ENCODE data around the gene TM4SF1.
A peak's percentile ranks its signal among the peaks of the same experiment; 100 is the strongest.

Gene TM4SF1

GRCh38 chr3:149377408-149378364, at the start of gene TM4SF1:
TSS of gene TM4SF1 (minus strand) at chr3:149377649. CDS start at chr3:149377547, 102 bp downstream.
- DNase-seq (ENCODE audit: low spot score): peak; percentile 88

GRCh38 chr3:149426325-149426724, 48.9 kb upstream of the TM4SF1 start:
- no peak for DNase-seq (ENCODE audit: low spot score)

- DNase-seq (ENCODE audit: low spot score): no peak
Observed at GRCh38 chr3:149424918-149425317, 47.5 kb upstream of the TM4SF1 start.

- no peak for DNase-seq (ENCODE audit: low spot score)
Observed at GRCh38 chr3:149421764-149422163, 44.3 kb upstream of the TM4SF1 start.

- no peak for DNase-seq (ENCODE audit: low spot score)
Observed at GRCh38 chr3:149419816-149420215, 42.4 kb upstream of the TM4SF1 start.

- DNase-seq (ENCODE audit: low spot score): no peak
Observed at GRCh38 chr3:149417727-149418126, 40.3 kb upstream of the TM4SF1 start.

GRCh38 chr3:149417174-149417573, 39.7 kb upstream of the TM4SF1 start:
- no peak for DNase-seq (ENCODE audit: low spot score)

- DNase-seq (ENCODE audit: low spot score): no peak
Observed at GRCh38 chr3:149415484-149415883, 38.0 kb upstream of the TM4SF1 start.

GRCh38 chr3:149414557-149415231, 37.2 kb upstream of the TM4SF1 start:
- no peak for DNase-seq (ENCODE audit: low spot score)

DNA sequence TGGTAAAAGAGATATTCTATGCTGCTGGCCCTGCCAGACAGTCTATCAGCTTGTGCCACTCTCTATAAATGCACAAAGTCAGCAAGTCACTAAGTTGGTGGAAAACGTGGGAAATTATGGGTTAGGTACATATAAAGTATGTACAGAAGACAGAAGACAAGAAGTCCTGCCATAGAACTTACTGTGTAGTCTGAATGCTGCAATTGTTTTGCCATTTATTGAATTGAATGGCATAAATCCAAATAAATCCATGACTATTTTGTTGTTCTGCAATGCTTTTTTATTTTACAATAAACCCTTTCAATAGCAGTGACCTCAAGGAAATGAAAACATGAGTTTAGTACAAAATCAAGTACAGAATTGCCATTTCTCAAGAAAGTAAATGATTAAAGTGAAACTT, 34.1 kb upstream of the TM4SF1 start:
- DNase-seq (ENCODE audit: low spot score): no peak

GRCh38 chr3:149409351-149409750, 31.9 kb upstream of the TM4SF1 start:
- no peak for DNase-seq (ENCODE audit: low spot score)

GRCh38 chr3:149407898-149408297, 30.4 kb upstream of the TM4SF1 start:
- DNase-seq (ENCODE audit: low spot score): no peak

DNA sequence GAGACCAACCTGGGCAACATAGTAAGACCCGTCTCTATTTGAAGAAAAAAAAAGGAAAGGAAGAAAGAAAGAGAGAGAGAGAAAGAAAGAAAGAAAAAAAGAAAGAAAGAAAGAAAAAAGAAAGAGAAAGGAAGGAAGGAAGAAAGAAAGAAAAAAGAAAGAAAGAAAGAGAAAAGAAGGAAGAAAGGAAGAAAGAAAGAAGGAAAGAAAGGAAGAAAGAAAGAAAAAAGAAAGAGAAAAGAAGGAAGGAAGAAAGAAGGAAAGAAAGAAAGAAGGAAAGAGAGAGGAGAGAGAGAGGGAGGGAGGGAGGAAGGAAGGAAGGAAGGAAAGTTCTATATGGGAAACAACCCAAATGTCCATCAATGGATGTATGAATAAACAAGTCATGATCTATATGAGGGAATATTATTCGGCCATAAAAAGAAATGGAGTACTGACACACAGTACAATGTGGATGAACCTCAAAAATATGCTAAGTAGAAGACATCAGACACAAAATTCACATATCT, 28.8 kb upstream of the TM4SF1 start:
- DNase-seq (ENCODE audit: low spot score): no peak

GRCh38 chr3:149403443-149403842, 26.0 kb upstream of the TM4SF1 start:
- DNase-seq (ENCODE audit: low spot score): no peak

DNA sequence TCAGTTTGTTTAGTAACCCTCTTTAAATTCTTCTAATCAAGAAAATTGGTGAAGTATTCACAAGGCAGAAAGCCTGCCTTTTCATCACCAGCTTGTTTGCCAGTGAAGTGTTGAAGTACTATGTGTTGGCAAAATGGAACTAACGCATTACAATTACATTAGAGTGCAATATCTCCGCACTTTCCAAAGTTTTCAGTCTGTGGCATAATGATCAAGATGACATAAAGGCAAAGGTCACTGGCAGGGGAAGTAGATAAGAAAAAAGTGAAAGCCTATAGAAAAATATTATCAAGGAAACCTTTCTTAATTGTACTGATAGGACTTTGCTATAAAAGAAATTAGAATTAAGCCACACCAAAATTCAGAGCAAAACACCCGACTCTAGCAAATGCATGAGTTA, 25.0 kb upstream of the TM4SF1 start:
- DNase-seq (ENCODE audit: low spot score): no peak

DNA sequence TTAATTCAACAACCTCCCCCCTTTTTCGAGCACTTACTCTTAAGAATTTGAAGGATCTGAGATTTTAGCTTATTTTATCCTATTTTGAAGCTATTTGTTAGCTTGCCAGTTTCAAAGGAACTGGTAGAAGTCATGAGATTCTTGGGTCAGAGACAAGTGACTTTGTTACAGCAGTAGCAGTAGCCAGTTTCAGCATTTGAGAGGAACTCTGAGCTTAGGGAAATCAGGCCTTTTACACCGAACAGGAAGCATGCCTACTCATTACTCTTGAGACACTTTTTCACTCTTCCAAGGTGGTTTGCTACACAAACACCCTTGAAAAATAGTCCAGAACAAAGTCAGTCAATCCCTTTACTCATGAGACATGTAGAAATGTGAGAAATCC, 24.5 kb upstream of the TM4SF1 start:
- DNase-seq (ENCODE audit: low spot score): no peak

- no peak for DNase-seq (ENCODE audit: low spot score)
Observed at GRCh38 chr3:149401212-149401925, 23.9 kb upstream of the TM4SF1 start.

GRCh38 chr3:149400645-149401044, 23.2 kb upstream of the TM4SF1 start:
- no peak for DNase-seq (ENCODE audit: low spot score)

GRCh38 chr3:149398296-149398695, 20.8 kb upstream of the TM4SF1 start:
- no peak for DNase-seq (ENCODE audit: low spot score)

GRCh38 chr3:149397528-149397927, 20.1 kb upstream of the TM4SF1 start:
- DNase-seq (ENCODE audit: low spot score): no peak

GRCh38 chr3:149396476-149396875, 19.0 kb upstream of the TM4SF1 start:
- no peak for DNase-seq (ENCODE audit: low spot score)
